T-helper 2 cell (primary cell): ENCODE data around the gene FAM83D.

Source experiments
- DNase-seq, 5 experiments: peaks; one replicate each; pipeline versions ENCODE4 v3.0.0 to v3.0.0-alpha.2; 2012 to 2022
- total RNA-seq, 2 donors: gene quantifications; one replicate each; lab custom pipeline; 2026; lab: John Stamatoyannopoulos, UW

The FAM83D gene
- total RNA-seq = 7.2 to 21.2 reads per million in 2 donors

- DNase-seq = peak; percentile 80 to 97 (median 89)
Observed at GRCh38 chr20:38926142-38926933, at the start of gene FAM83D. TSS of gene FAM83D (plus strand) at chr20:38926417. CDS start at chr20:38926443, 26 bp downstream.

- DNase-seq = peak in 1 of 5 experiments; percentile 42
Observed at GRCh38 chr20:38877483-38877882, 48.7 kb upstream of the FAM83D start.

- no peak for DNase-seq
Observed at GRCh38 chr20:38878866-38879265, 47.4 kb upstream of the FAM83D start.

GRCh38 chr20:38880952-38881735 is 45.1 kb upstream of the FAM83D start:
- DNase-seq = no peak

GRCh38 chr20:38881806-38882440 is 44.3 kb upstream of the FAM83D start:
- DNase-seq = no peak

- no peak for DNase-seq
Observed at GRCh38 chr20:38882600-38882999, 43.6 kb upstream of the FAM83D start.

GRCh38 chr20:38883081-38883980 is 42.9 kb upstream of the FAM83D start:
- DNase-seq = peak in 1 of 5 experiments; percentile 21

- no peak for DNase-seq
Observed at GRCh38 chr20:38883981-38884733, 42.1 kb upstream of the FAM83D start.

- no peak for DNase-seq
Observed at GRCh38 chr20:38885357-38885756, 40.9 kb upstream of the FAM83D start.

- DNase-seq = no peak
Observed at GRCh38 chr20:38888059-38888831, 38.0 kb upstream of the FAM83D start.

- DNase-seq = no peak
Observed at GRCh38 chr20:38889050-38889449, 37.2 kb upstream of the FAM83D start.

GRCh38 chr20:38889792-38890496 is 36.3 kb upstream of the FAM83D start:
- DNase-seq = no peak

GRCh38 chr20:38890497-38890818 is 35.8 kb upstream of the FAM83D start:
- peak in 1 of 5 experiments; percentile 17 for DNase-seq

- no peak for DNase-seq
Observed at GRCh38 chr20:38892091-38892981, 33.9 kb upstream of the FAM83D start.

- DNase-seq = peak in 1 of 5 experiments; percentile 20
Observed at GRCh38 chr20:38893056-38893564, 33.1 kb upstream of the FAM83D start.

GRCh38 chr20:38893565-38894090 is 32.6 kb upstream of the FAM83D start:
- DNase-seq = peak; percentile 66 to 78 (median 73)

- DNase-seq = no peak
Observed at GRCh38 chr20:38894091-38894847, 31.9 kb upstream of the FAM83D start.
